Upper lobe of left lung (tissue), 4 donors: ENCODE results near the gene PTPRN2.

Source experiments
- CTCF ChIP-seq, 6 experiments: fragments of 450-650 bp in 4 of 6; fragments of 200-600 bp in 2 of 6; sonication (generic) in 2 of 6; IDR thresholded peaks; one replicate each; pipeline ENCODE4 v1.5.1; 2016 to 2019; ENCODE audit warnings: antibody characterized with exemption in 6 of 6
- POLR2A ChIP-seq, 4 donors: fragments of 450-650 bp; IDR thresholded peaks; one replicate each; pipeline ENCODE4 v1.5.1; 2016 to 2017; ENCODE audit warnings: antibody characterized with exemption in 4 of 4, mild to moderate bottlenecking in 2 of 4
- POLR2AphosphoS5 ChIP-seq, 2 donors: sonication (generic); formaldehyde crosslinking; IDR thresholded peaks; one replicate each; pipeline ENCODE4 v1.5.1; 2017; ENCODE audit warnings: antibody characterized with exemption in 2 of 2

GRCh38 chr7:157974678-157975230 is 612.9 kb downstream of the PTPRN2 start:
- TF ChIP-seq POLR2AphosphoS5 (IDR thresholded peaks at IDR 0.05) = no peak
- no peak for TF ChIP-seq CTCF (IDR thresholded peaks at IDR 0.05)
- TF ChIP-seq POLR2A (IDR thresholded peaks at IDR 0.05) = no peak
